Activated CD4-positive, alpha-beta T cell treated with anti-CD3 and anti-CD28 coated beads for 4 hours (primary cell): ENCODE measurements around the gene ASIP.

ENCODE experiments used
- DNase-seq, 2 donors: peaks; one replicate each; pipeline ENCODE4 v3.0.0-alpha.2; 2020

The ASIP gene

GRCh38 chr20:34312544-34313217, 71.5 kb downstream of the ASIP start:
- peak; percentile 83 to 86 for DNase-seq

- no peak for DNase-seq
These were observed 74.0 kb downstream of the ASIP start for GRCh38 chr20:34315236-34315635.

GRCh38 chr20:34316196-34316814, 75.1 kb downstream of the ASIP start:
- no peak for DNase-seq
